Measurements from ENCODE around the gene ENOX1.

The ENOX1 gene

GRCh38 chr13:43493496-43494000 is 293.2 kb downstream of the ENOX1 start:
- Histone ChIP-seq H3K27ac (ENCODE audit: extremely low read depth, low read depth, low read length) (no peak overlapping the region), H3K4me1 (ENCODE audit: control insufficient read depth, insufficient read depth, low read length) (no peaks in the 10 kb centered on the region), H3K4me3 (ENCODE audit: low read depth, low read length) (no peak overlapping the region), H3K9me3 (ENCODE audit: control insufficient read depth, insufficient read depth, low read depth, low read length) (no peaks in the 10 kb centered on the region), H3K36me3 (ENCODE audit: control insufficient read depth in 2 of 2, insufficient read depth in 1 of 2, low read length in 2 of 2) (no peaks in the 10 kb centered on the region)
- TF ChIP-seq HIC1 (tag by site-specific recombination; IDR thresholded peaks at IDR 0.05) (no peak), ZNF426 (tag by site-specific recombination; IDR thresholded peaks at IDR 0.05) (no peak)
- ChIA-PET CTCF (interaction anchor here (0.5 to 0.6 kb wide), 2 partner anchors 187 to 357 kb away, joined by 3 to 4 read pairs; no protein-coding TSS in a partner anchor), POLR2A (no interaction called here)

- CTCF ChIA-PET, result no interaction called here
- TF ChIP-seq ZNF10 (tag by site-specific recombination; IDR thresholded peaks at IDR 0.05) (peak; percentile 97), ZNF677 (tag by site-specific recombination; IDR thresholded peaks at IDR 0.05) (no peak)
- no peaks in the 10 kb centered on the region for H3K36me3 ChIP-seq (ENCODE audit: control insufficient read depth in 2 of 2, insufficient read depth in 1 of 2, low read length in 2 of 2)
Measured at GRCh38 chr13:43492745-43493144, 294.0 kb downstream of the ENOX1 start.

DNA sequence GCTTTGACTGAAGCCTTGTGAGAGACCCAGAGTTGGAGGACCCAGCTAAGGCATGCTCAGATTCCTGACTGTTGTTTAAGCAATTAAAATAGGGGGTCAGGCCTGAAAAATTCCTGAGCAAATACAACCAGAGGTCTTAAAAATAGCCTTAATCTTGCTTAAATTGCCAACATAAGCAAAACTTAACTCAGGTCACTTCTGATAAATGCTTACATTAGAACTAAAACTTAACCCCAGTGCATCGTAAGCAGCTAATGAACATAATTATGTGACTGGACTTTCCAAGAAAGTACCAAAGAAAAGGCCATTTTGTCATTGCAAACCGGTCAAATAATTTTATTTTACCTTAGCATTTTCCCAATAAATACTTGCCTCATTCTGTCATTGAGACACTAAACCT is 294.5 kb downstream of the ENOX1 start:
- Histone ChIP-seq H3K27ac (ENCODE audit: extremely low read depth, low read depth, low read length) (no peak overlapping the region), H3K4me3 (ENCODE audit: low read depth, low read length) (no peak overlapping the region), H3K9me3 (ENCODE audit: control insufficient read depth, insufficient read depth, low read depth, low read length) (no peaks in the 10 kb centered on the region), H3K4me1 (ENCODE audit: control insufficient read depth, insufficient read depth, low read length) (no peaks in the 10 kb centered on the region), H3K36me3 (ENCODE audit: control insufficient read depth in 2 of 2, insufficient read depth in 1 of 2, low read length in 2 of 2) (no peaks in the 10 kb centered on the region)
- TF ChIP-seq ZNF843 (tag by site-specific recombination; IDR thresholded peaks at IDR 0.05) (no peak), ZNF785 (tag by site-specific recombination; IDR thresholded peaks at IDR 0.05) (no peak), ZNF48 (tag by site-specific recombination; IDR thresholded peaks at IDR 0.05) (no peak), ZNF529 (tag by site-specific recombination; IDR thresholded peaks at IDR 0.05; ENCODE audit: insufficient replicate concordance) (no peak), ZNF433 (tag by site-specific recombination; IDR thresholded peaks at IDR 0.05; ENCODE audit: low read depth) (no peak), BCL11A (tag by site-specific recombination; IDR thresholded peaks at IDR 0.05; ENCODE audit: low read depth) (no peak), GLI4 (tag by site-specific recombination; IDR thresholded peaks at IDR 0.05) (no peak)
- ChIA-PET CTCF (no interaction called here), POLR2A (no interaction called here)

More at GRCh38 chr13:43492745-43493144, 294.0 kb downstream of the ENOX1 start:
- POLR2A ChIA-PET, result no interaction called here
- Histone ChIP-seq H3K27ac (ENCODE audit: extremely low read depth, low read depth, low read length) (no peak overlapping the region), H3K4me1 (ENCODE audit: control insufficient read depth, insufficient read depth, low read length) (no peaks in the 10 kb centered on the region), H3K4me3 (ENCODE audit: low read depth, low read length) (no peak overlapping the region), H3K9me3 (ENCODE audit: control insufficient read depth, insufficient read depth, low read depth, low read length) (no peaks in the 10 kb centered on the region)

- Histone ChIP-seq H3K27ac (ENCODE audit: extremely low read depth, low read depth, low read length) (no peak overlapping the region), H3K4me1 (ENCODE audit: control insufficient read depth, insufficient read depth, low read length) (no peaks in the 10 kb centered on the region), H3K4me3 (ENCODE audit: low read depth, low read length) (no peak overlapping the region), H3K9me3 (ENCODE audit: control insufficient read depth, insufficient read depth, low read depth, low read length) (no peaks in the 10 kb centered on the region), H3K36me3 (ENCODE audit: control insufficient read depth in 2 of 2, insufficient read depth in 1 of 2, low read length in 2 of 2) (no peaks in the 10 kb centered on the region)
- ChIA-PET CTCF (interaction anchor here (0.6 to 0.8 kb wide), 2 partner anchors 12 to 608 kb away, joined by 3 to 6 read pairs; no protein-coding TSS in a partner anchor), POLR2A (no interaction called here)
- no peak for TF ChIP-seq ZNF626 (tag by site-specific recombination; IDR thresholded peaks at IDR 0.05)
- no peak for TF ChIP-seq SCRT1 (tag by site-specific recombination; IDR thresholded peaks at IDR 0.05; ENCODE audit: borderline replicate concordance)
- no peak for TF ChIP-seq ZNF404 (tag by site-specific recombination; IDR thresholded peaks at IDR 0.05)
- no peak for TF ChIP-seq ZNF561 (tag by site-specific recombination; IDR thresholded peaks at IDR 0.05; ENCODE audit: borderline replicate concordance)
- TF ChIP-seq, protein P1, sequence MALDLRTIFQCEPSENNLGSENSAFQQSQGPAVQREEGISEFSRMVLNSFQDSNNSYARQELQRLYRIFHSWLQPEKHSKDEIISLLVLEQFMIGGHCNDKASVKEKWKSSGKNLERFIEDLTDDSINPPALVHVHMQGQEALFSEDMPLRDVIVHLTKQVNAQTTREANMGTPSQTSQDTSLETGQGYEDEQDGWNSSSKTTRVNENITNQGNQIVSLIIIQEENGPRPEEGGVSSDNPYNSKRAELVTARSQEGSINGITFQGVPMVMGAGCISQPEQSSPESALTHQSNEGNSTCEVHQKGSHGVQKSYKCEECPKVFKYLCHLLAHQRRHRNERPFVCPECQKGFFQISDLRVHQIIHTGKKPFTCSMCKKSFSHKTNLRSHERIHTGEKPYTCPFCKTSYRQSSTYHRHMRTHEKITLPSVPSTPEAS (tag by site-specific recombination; IDR thresholded peaks at IDR 0.05), result no peak
- no peak for TF ChIP-seq ZNF280C (tag by site-specific recombination; IDR thresholded peaks at IDR 0.05)
- TF ChIP-seq ZNF169 (tag by site-specific recombination; IDR thresholded peaks at IDR 0.05), result no peak
- no peak for TF ChIP-seq ZNF423 (tag by site-specific recombination; IDR thresholded peaks at IDR 0.05)
Measured at GRCh38 chr13:43489233-43489632, 297.5 kb downstream of the ENOX1 start.

All from HEK293 (cell line).